IMR-90 (cell line): ENCODE results near the gene PPP1R16B. TPM values are rescaled to one million over a fixed set of nuclear protein-coding genes. Genes with fewer than 3 reads are reported as not detected.

Source experiments
- ATAC-seq: fragments of 200-7000 bp; cut with Tn5 transposase; 2 replicates; pipeline ENCODE4 v1.9.1; 2020; ENCODE audit warnings: low read depth, mild to moderate bottlenecking, moderate library complexity
- BruUV-seq: library from RNA; stranded (reverse); fragments of 400-500 nt; replicated peaks from 2 replicates; lab custom pipeline; 2021; lab: Mats Ljungman, UMichigan
- CTCF ChIA-PET: fragments of 300-600 bp; formaldehyde crosslinking; extraction: SDS; loops from one replicate; lab custom pipeline; 2021; ENCODE audit warnings: antibody characterized with exemption; lab: Yijun Ruan, JAX
- POLR2A ChIA-PET: fragments of 300-600 bp; sonication (Branson Sonifier 250); formaldehyde crosslinking; loops from one replicate; lab custom pipeline; 2022; ENCODE audit warnings: antibody characterized with exemption; ENCODE audit not compliant: unreplicated experiment; lab: Charles Lee
- DNase-seq: peaks from one replicate; pipeline ENCODE4 v3.0.0; 2013
- H2AFZ ChIP-seq: replicated peaks from 2 replicates; pipeline ENCODE3; 2013; ENCODE audit warnings: low read length, mild to moderate bottlenecking; ENCODE audit not compliant: poor library complexity
- H2AK5ac ChIP-seq: 2 replicates; pipeline ENCODE4 v1.6.1; 2013; ENCODE audit warnings: low read depth, low read length, inconsistent platforms
- H2AK9ac ChIP-seq: replicated peaks from 2 replicates; pipeline ENCODE3; 2013; ENCODE audit warnings: mild to moderate bottlenecking, low read depth, low read length, moderate library complexity; ENCODE audit not compliant: poor library complexity
- H2BK120ac ChIP-seq: 2 replicates; pipeline ENCODE4 v1.6.1; 2013; ENCODE audit warnings: low read depth, low read length, inconsistent platforms
- H2BK15ac ChIP-seq: 3 replicates; pipeline ENCODE4 v1.6.1; 2013; ENCODE audit warnings: low read depth, low read length, inconsistent platforms
- H2BK20ac ChIP-seq: 2 replicates; pipeline ENCODE4 v1.6.1; 2013; ENCODE audit warnings: low read depth, mild to moderate bottlenecking, inconsistent platforms, low read length, moderate library complexity
- H2BK5ac ChIP-seq: 2 replicates; pipeline ENCODE4 v1.6.1; 2013; ENCODE audit warnings: mild to moderate bottlenecking, low read depth, low read length, inconsistent platforms; ENCODE audit not compliant: poor library complexity, severe bottlenecking
- H3K14ac ChIP-seq: replicated peaks from 2 replicates; pipeline ENCODE4 v1.6.1; 2013; ENCODE audit warnings: low read depth, low read length, inconsistent platforms
- H3K18ac ChIP-seq: 2 replicates; pipeline ENCODE4 v1.6.1; 2013; ENCODE audit warnings: low read depth, low read length, control low read depth
- H3K23ac ChIP-seq: 2 replicates; pipeline ENCODE4 v1.6.1; 2013; ENCODE audit warnings: low read depth, low read length, inconsistent platforms
- H3K27ac ChIP-seq: 2 replicates; pipeline ENCODE4 v1.5.1; 2013; ENCODE audit warnings: mild to moderate bottlenecking, control low read depth, low read length; ENCODE audit not compliant: insufficient read depth
- H3K27me3 ChIP-seq: 2 replicates; pipeline ENCODE4 v1.6.1; 2013; ENCODE audit warnings: low read length; ENCODE audit not compliant: control insufficient read depth, insufficient read depth
- H3K36me3 ChIP-seq: 2 replicates; pipeline ENCODE4 v1.6.1; 2013; ENCODE audit warnings: low read length, mixed read lengths; ENCODE audit not compliant: control insufficient read depth, insufficient read depth
- H3K4ac ChIP-seq: 2 replicates; pipeline ENCODE4 v1.6.1; 2013; ENCODE audit warnings: low read depth, low read length, inconsistent platforms
- H3K4me1 ChIP-seq: 2 replicates; pipeline ENCODE4 v1.6.1; 2013; ENCODE audit warnings: low read length, mixed read lengths; ENCODE audit not compliant: control insufficient read depth, insufficient read depth
- H3K4me2 ChIP-seq: 2 replicates; pipeline ENCODE4 v1.6.1; 2013; ENCODE audit warnings: low read depth, mild to moderate bottlenecking, control low read depth, low read length, moderate library complexity
- H3K4me3 ChIP-seq: 2 replicates; pipeline ENCODE4 v1.5.1; 2013; ENCODE audit warnings: low read depth, mild to moderate bottlenecking, control low read depth, low read length, moderate library complexity; ENCODE audit not compliant: insufficient read depth
- H3K56ac ChIP-seq: 2 replicates; pipeline ENCODE4 v1.6.1; 2013; ENCODE audit warnings: low read length, inconsistent platforms; ENCODE audit not compliant: insufficient read depth; ENCODE audit errors: extremely low read depth
- H3K79me1 ChIP-seq, 2 experiments: 2 replicates each; pipeline ENCODE4 v1.6.1; 2013; ENCODE audit warnings: low read length in 2 of 2, inconsistent platforms in 1 of 2, low read depth in 1 of 2
- H3K9ac ChIP-seq: 2 replicates; pipeline ENCODE4 v1.6.1; 2013; ENCODE audit warnings: low read depth, low read length, control low read depth
- H3K9me1 ChIP-seq: 2 replicates; pipeline ENCODE4 v1.6.1; 2013; ENCODE audit warnings: low read length, inconsistent platforms; ENCODE audit not compliant: insufficient read depth
- H3K9me3 ChIP-seq: 2 replicates; pipeline ENCODE4 v1.6.1; 2013; ENCODE audit warnings: low read length; ENCODE audit not compliant: control insufficient read depth, insufficient read depth
- H4K20me1 ChIP-seq: 2 replicates; pipeline ENCODE4 v1.6.1; 2013; ENCODE audit warnings: low read length, inconsistent platforms; ENCODE audit not compliant: insufficient read depth
- H4K5ac ChIP-seq: 2 replicates; pipeline ENCODE4 v1.6.1; 2013; ENCODE audit warnings: mild to moderate bottlenecking, low read depth, low read length, control low read depth
- H4K8ac ChIP-seq, 2 experiments: 2 replicates each; pipeline ENCODE4 v1.6.1; 2013; ENCODE audit warnings: low read depth in 2 of 2, low read length in 2 of 2, control low read depth in 1 of 2, inconsistent platforms in 1 of 2
- H4K91ac ChIP-seq: 2 replicates; pipeline ENCODE4 v1.6.1; 2013; ENCODE audit warnings: low read depth, low read length, inconsistent platforms; ENCODE audit not compliant: insufficient read depth
- BHLHE40 ChIP-seq: fragments of 150-350 bp; IDR thresholded peaks from 2 replicates; pipeline ENCODE4 v1.6.1; 2016; ENCODE audit warnings: mild to moderate bottlenecking, low read depth, low read length
- CEBPB ChIP-seq: IDR thresholded peaks from 2 replicates; pipeline ENCODE4 v1.6.1; 2012; ENCODE audit warnings: low read depth, low read length, improper control_type of control experiment
- CHD1 ChIP-seq: IDR thresholded peaks from 2 replicates; pipeline ENCODE4 v1.6.1; 2012; ENCODE audit warnings: low read depth, low read length, improper control_type of control experiment
- ELK1 ChIP-seq: fragments of 150-350 bp; IDR thresholded peaks from 2 replicates; pipeline ENCODE4 v1.6.1; 2016; ENCODE audit warnings: low read depth, mild to moderate bottlenecking, low read length, moderate library complexity, borderline replicate concordance
- FOS ChIP-seq: fragments of 150-350 bp; IDR thresholded peaks from 2 replicates; pipeline ENCODE4 v1.6.1; 2016; ENCODE audit warnings: low read depth, low read length
- MAFK ChIP-seq: IDR thresholded peaks from 2 replicates; pipeline ENCODE4 v1.6.1; 2012; ENCODE audit warnings: low read depth, low read length, improper control_type of control experiment
- MAZ ChIP-seq: IDR thresholded peaks from 2 replicates; pipeline ENCODE4 v1.6.1; 2012; ENCODE audit warnings: low read depth, mild to moderate bottlenecking, low read length, improper control_type of control experiment, moderate library complexity, borderline replicate concordance
- MXI1 ChIP-seq: IDR thresholded peaks from 2 replicates; pipeline ENCODE4 v1.6.1; 2012; ENCODE audit warnings: low read depth, mild to moderate bottlenecking, low read length, moderate library complexity, borderline replicate concordance
- NFE2L2 ChIP-seq: fragments of 150-350 bp; IDR thresholded peaks from 2 replicates; pipeline ENCODE4 v1.6.1; 2016; ENCODE audit warnings: low read depth, mild to moderate bottlenecking, low read length
- POLR2A ChIP-seq: IDR thresholded peaks from 2 replicates; pipeline ENCODE4 v1.6.1; 2012; ENCODE audit warnings: mild to moderate bottlenecking, low read depth, low read length
- RAD21 ChIP-seq: IDR thresholded peaks from 2 replicates; pipeline ENCODE4 v1.6.1; 2012; ENCODE audit warnings: low read length, improper control_type of control experiment
- RCOR1 ChIP-seq: IDR thresholded peaks from 2 replicates; pipeline ENCODE4 v1.6.1; 2012; ENCODE audit warnings: mild to moderate bottlenecking, low read length, improper control_type of control experiment; ENCODE audit not compliant: insufficient replicate concordance
- RFX5 ChIP-seq: IDR thresholded peaks from 2 replicates; pipeline ENCODE4 v1.8.0; 2012; ENCODE audit warnings: low read depth, mild to moderate bottlenecking, low read length, moderate library complexity
- SMC3 ChIP-seq: fragments of 150-350 bp; IDR thresholded peaks from 2 replicates; pipeline ENCODE4 v1.6.1; 2016; ENCODE audit warnings: low read depth, mild to moderate bottlenecking, antibody characterized with exemption, low read length, moderate library complexity
- WGBS, 2 experiments: methylation state at CpG; one replicate each; pipeline versions ENCODE4 v1.1.5 to v1.1.7; 2013; ENCODE audit warnings: missing lambda C conversion rate in 2 of 2; ENCODE audit not compliant: insufficient read length in 1 of 2; ENCODE audit errors: extremely low coverage in 2 of 2; 5-methylcytosine and 5-hydroxymethylcytosine counted together
- dilution Hi-C: fragments of 300-500 bp; cut with HindIII; formaldehyde crosslinking; loops from one replicate; pipeline ENCODE4 v1.14.3; 2018; ENCODE audit warnings: low sequenced_read_pairs; ENCODE audit not compliant: unreplicated experiment
- in situ Hi-C: fragments of 300-500 bp; cut with MboI; formaldehyde crosslinking; loops from 3 replicates; pipeline ENCODE4 v1.14.3; 2019; ENCODE audit warnings: low sequenced_read_pairs, inconsistent platforms, mixed read lengths
- intact Hi-C: fragments of 100-400 bp; cut with micrococcal nuclease; formaldehyde crosslinking; loops from 2 replicates; pipeline ENCODE4 v1.10.0; 2022
- polyA plus RNA-seq, 3 experiments: library from polyadenylated mRNA; depleted of rRNA; stranded (reverse); fragments of >200 nt; gene quantifications; 2 replicates each; pipeline ENCODE4 v1.2.3, GENCODE V29; 2012; ENCODE audit warnings: low replicate concordance in 1 of 3
- total RNA-seq: library from RNA; depleted of rRNA; stranded (reverse); fragments of >200 nt; gene quantifications from 2 replicates; pipeline ENCODE4 v1.2.3, GENCODE V29; 2012
- TF ChIP-seq, protein P1 (sequence below): conservative IDR thresholded peaks from 2 replicates; pipeline ENCODE4 v1.5.1; 2012; ENCODE audit warnings: mild to moderate bottlenecking, low read depth, low read length, improper control_type of control experiment
- TF ChIP-seq, protein P2 (sequence below): fragments of 150-350 bp; IDR thresholded peaks from 2 replicates; pipeline ENCODE4 v1.6.1; 2017; ENCODE audit warnings: mild to moderate bottlenecking, antibody characterized with exemption, low read length, low read depth

The PPP1R16B gene
- total and polyA plus RNA-seq, 2 of the 4 experiments (the other 2 are of a cell fraction), result not detected

DNA sequence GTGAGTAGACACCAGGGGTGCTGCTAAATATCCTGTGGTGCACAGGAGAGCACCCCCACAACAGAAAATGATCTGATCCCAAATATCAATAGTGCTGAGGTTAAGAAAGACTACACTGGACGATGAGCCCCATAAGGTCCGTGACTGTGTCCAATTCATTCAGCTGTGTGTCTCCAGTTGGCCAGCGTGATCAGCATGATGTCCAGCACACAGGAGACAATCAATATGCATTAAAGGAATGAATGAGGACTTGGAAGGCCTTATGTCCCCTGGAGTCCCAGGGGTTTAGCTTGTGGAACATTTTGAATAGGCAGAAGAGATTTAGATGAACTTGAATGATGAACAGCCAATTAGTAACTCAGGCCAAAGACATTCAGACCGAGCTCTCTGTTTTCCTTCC is 6.3 kb downstream of the PPP1R16B start:
- H3K23ac ChIP-seq, result no peak overlapping the region
- TF ChIP-seq ELK1, result no peak
- no peak for TF ChIP-seq POLR2A
- no peak for TF ChIP-seq MAFK
- TF ChIP-seq SMC3, result no peak
- TF ChIP-seq BHLHE40, result no peak
- TF ChIP-seq NFE2L2, result no peak
- TF ChIP-seq, protein P1, sequence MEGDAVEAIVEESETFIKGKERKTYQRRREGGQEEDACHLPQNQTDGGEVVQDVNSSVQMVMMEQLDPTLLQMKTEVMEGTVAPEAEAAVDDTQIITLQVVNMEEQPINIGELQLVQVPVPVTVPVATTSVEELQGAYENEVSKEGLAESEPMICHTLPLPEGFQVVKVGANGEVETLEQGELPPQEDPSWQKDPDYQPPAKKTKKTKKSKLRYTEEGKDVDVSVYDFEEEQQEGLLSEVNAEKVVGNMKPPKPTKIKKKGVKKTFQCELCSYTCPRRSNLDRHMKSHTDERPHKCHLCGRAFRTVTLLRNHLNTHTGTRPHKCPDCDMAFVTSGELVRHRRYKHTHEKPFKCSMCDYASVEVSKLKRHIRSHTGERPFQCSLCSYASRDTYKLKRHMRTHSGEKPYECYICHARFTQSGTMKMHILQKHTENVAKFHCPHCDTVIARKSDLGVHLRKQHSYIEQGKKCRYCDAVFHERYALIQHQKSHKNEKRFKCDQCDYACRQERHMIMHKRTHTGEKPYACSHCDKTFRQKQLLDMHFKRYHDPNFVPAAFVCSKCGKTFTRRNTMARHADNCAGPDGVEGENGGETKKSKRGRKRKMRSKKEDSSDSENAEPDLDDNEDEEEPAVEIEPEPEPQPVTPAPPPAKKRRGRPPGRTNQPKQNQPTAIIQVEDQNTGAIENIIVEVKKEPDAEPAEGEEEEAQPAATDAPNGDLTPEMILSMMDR, result no peak
- TF ChIP-seq CEBPB, result no peak
- no peak for TF ChIP-seq RCOR1
- no peak for TF ChIP-seq MAZ
- TF ChIP-seq, protein P2, sequence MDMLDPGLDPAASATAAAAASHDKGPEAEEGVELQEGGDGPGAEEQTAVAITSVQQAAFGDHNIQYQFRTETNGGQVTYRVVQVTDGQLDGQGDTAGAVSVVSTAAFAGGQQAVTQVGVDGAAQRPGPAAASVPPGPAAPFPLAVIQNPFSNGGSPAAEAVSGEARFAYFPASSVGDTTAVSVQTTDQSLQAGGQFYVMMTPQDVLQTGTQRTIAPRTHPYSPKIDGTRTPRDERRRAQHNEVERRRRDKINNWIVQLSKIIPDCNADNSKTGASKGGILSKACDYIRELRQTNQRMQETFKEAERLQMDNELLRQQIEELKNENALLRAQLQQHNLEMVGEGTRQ, result no peak
- TF ChIP-seq FOS, result no peak
- no peak for TF ChIP-seq MXI1
- no peak for TF ChIP-seq RFX5
- no peak for TF ChIP-seq RAD21
- TF ChIP-seq CHD1, result no peak
- dilution Hi-C loops (no loop called here), intact Hi-C loops (no loop called here), in situ Hi-C loops (no loop called here)
- no peak overlapping the region for H3K27ac ChIP-seq
- no peaks in the 10 kb centered on the region for H3K9me3 ChIP-seq
- CTCF ChIA-PET, result no interaction called here
- H3K9ac ChIP-seq, result no peak overlapping the region
- H2AFZ ChIP-seq, result no peak overlapping the region
- no peak overlapping the region for H3K4ac ChIP-seq
- no peak overlapping the region for H2BK20ac ChIP-seq
- no TSS peak for BruUV-seq
- H4K20me1 ChIP-seq, result no peaks in the 10 kb centered on the region
- H3K18ac ChIP-seq, result no peak overlapping the region
- H2AK5ac ChIP-seq, result no peak overlapping the region
- no peak overlapping the region for H2BK5ac ChIP-seq
- no peaks in the 10 kb centered on the region for H3K79me1 ChIP-seq
- H3K9me1 ChIP-seq, result no peaks in the 10 kb centered on the region
- ATAC-seq (no peak), DNase-seq (no peak)
- no peak overlapping the region for H2BK120ac ChIP-seq
- H2AK9ac ChIP-seq, result no peak overlapping the region
- H4K8ac ChIP-seq, result no peak overlapping the region
- 43% methylated on average over 3 of the region's 4 CpGs; no CpG with 5 or more reads in 1 of the 2 experiments for WGBS, 2 experiments
- POLR2A ChIA-PET, result no interaction called here
- no peak overlapping the region for H3K56ac ChIP-seq
- no peak overlapping the region for H3K4me2 ChIP-seq
- H3K4me1 ChIP-seq, result no peaks in the 10 kb centered on the region
- no peak overlapping the region for H4K5ac ChIP-seq
- no peak overlapping the region for H4K91ac ChIP-seq
- no peak overlapping the region for H2BK15ac ChIP-seq
- H3K27me3 ChIP-seq, result peaks cover 50% of the 10 kb centered on the region
- no peak overlapping the region for H3K14ac ChIP-seq
- no peaks in the 10 kb centered on the region for H3K36me3 ChIP-seq
- no peak overlapping the region for H3K4me3 ChIP-seq
